ENCODE measurements around the gene DNAH10.

DNAH10 gene

DNA sequence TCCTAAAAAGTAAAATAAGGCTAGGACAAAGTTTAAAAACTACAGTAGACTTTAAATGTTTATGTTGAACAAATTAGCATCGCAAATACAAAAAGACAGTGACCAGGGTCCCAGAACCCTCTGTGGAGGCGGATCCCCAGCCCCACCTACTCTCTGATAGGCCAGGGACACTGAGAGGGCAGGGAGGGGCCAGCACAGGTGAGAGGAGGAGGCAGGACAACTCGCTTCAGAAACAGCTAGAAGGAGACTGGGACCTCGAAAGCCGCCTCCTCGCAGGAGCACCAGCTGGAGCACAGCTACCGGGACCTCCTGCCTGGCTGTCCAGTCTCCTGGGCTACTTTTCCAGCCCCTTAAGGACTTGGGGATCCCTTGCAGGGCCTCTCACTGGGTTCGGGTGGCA, 992 bp downstream of the DNAH10 start:
- Histone ChIP-seq H3K9me3 (ENCODE audit: insufficient read depth, low read depth, low read length) (no peaks in the 10 kb centered on the region), H3F3A (ENCODE audit: low read depth) (no peaks in the 10 kb centered on the region), H3K9me2 (replicated peaks; ENCODE audit: low read depth, low read length) (no peaks in the 10 kb centered on the region), H3K27me3 (ENCODE audit: insufficient read depth, low read length, poor library complexity, severe bottlenecking) (no peaks in the 10 kb centered on the region), H3K4me1 (ENCODE audit: insufficient read depth, low read length, poor library complexity, severe bottlenecking) (no peaks in the 10 kb centered on the region), H3K4me2 (ENCODE audit: low read depth, low read length, poor library complexity, severe bottlenecking) (no peak overlapping the region), H2AFZ (ENCODE audit: low read length) (no peak overlapping the region), H3K9ac (ENCODE audit: low read depth, low read length, poor library complexity, severe bottlenecking) (no peak overlapping the region), H4K20me1 (ENCODE audit: insufficient read depth, low read length, poor library complexity, severe bottlenecking) (no peaks in the 10 kb centered on the region), H3K4me3 (ENCODE audit: low read length, poor library complexity, severe bottlenecking) (no peak overlapping the region), H3K36me3 (ENCODE audit: insufficient read depth, low read length) (no peaks in the 10 kb centered on the region), H3K79me2 (ENCODE audit: insufficient read depth, low read length) (no peaks in the 10 kb centered on the region)
- TF ChIP-seq, protein P1, sequence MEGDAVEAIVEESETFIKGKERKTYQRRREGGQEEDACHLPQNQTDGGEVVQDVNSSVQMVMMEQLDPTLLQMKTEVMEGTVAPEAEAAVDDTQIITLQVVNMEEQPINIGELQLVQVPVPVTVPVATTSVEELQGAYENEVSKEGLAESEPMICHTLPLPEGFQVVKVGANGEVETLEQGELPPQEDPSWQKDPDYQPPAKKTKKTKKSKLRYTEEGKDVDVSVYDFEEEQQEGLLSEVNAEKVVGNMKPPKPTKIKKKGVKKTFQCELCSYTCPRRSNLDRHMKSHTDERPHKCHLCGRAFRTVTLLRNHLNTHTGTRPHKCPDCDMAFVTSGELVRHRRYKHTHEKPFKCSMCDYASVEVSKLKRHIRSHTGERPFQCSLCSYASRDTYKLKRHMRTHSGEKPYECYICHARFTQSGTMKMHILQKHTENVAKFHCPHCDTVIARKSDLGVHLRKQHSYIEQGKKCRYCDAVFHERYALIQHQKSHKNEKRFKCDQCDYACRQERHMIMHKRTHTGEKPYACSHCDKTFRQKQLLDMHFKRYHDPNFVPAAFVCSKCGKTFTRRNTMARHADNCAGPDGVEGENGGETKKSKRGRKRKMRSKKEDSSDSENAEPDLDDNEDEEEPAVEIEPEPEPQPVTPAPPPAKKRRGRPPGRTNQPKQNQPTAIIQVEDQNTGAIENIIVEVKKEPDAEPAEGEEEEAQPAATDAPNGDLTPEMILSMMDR (conservative IDR thresholded peaks at IDR 0.05; ENCODE audit: low read length): no peak
- TF ChIP-seq EZH2phosphoT487 (IDR thresholded peaks at IDR 0.05; ENCODE audit: borderline replicate concordance): no peak

DNA sequence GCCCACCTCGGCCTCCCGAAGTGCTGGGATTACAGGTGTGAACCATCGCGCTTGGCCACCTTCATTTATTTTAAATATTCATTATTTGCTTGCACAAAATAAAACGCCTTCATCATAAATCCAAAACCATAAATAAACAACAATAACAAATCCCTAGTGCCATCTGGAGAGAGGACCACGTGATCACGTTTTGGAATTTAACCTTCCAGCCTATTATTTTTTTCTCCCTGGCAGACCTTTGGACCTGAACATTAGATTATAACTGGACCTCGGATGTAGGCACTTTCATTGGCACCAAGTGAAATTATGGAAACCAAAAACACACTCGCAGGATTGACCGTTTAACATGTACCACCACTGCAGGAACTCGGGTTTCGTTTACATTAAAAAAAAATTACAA, 2.0 kb downstream of the DNAH10 start:
- Histone ChIP-seq H3K4me2 (ENCODE audit: low read depth, low read length, poor library complexity, severe bottlenecking) (no peak overlapping the region), H3K9ac (ENCODE audit: low read depth, low read length, poor library complexity, severe bottlenecking) (no peak overlapping the region), H3K79me2 (ENCODE audit: insufficient read depth, low read length) (no peaks in the 10 kb centered on the region), H3F3A (ENCODE audit: low read depth) (no peaks in the 10 kb centered on the region), H3K4me1 (ENCODE audit: insufficient read depth, low read length, poor library complexity, severe bottlenecking) (no peaks in the 10 kb centered on the region), H2AFZ (ENCODE audit: low read length) (no peak overlapping the region), H4K20me1 (ENCODE audit: insufficient read depth, low read length, poor library complexity, severe bottlenecking) (no peaks in the 10 kb centered on the region), H3K4me3 (ENCODE audit: low read length, poor library complexity, severe bottlenecking) (no peak overlapping the region), H3K9me2 (replicated peaks; ENCODE audit: low read depth, low read length) (no peaks in the 10 kb centered on the region), H3K27me3 (ENCODE audit: insufficient read depth, low read length, poor library complexity, severe bottlenecking) (no peaks in the 10 kb centered on the region), H3K9me3 (ENCODE audit: insufficient read depth, low read depth, low read length) (no peaks in the 10 kb centered on the region), H3K36me3 (ENCODE audit: insufficient read depth, low read length) (no peaks in the 10 kb centered on the region)
- TF ChIP-seq, protein P1 (conservative IDR thresholded peaks at IDR 0.05; ENCODE audit: low read length): no peak
- no peak for TF ChIP-seq EZH2phosphoT487 (IDR thresholded peaks at IDR 0.05; ENCODE audit: borderline replicate concordance)

DNA sequence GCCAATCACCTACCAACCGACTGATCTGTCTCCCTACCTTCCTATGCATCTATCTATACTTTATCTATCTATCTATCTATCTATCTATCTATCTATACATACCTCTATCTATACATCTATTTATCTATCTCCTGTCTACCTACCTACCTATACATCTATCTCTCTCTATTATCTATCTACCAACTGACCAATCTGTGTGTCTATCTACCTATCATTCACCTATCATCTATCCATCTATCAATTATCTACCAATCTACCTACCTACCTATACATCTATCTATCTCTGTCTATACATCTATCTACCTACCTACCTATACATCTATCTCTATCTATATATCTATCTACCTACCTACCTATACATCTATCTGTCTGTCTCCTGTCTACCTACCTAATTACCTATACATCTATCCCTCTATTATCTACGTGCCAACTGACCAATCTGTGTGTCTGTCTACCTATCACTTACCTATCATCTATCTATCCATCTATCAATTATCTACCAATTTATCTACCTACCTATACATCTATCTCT, 3.5 kb downstream of the DNAH10 start:
- Histone ChIP-seq H3K79me2 (ENCODE audit: insufficient read depth, low read length) (no peaks in the 10 kb centered on the region), H3F3A (ENCODE audit: low read depth) (no peaks in the 10 kb centered on the region), H3K9me2 (replicated peaks; ENCODE audit: low read depth, low read length) (no peaks in the 10 kb centered on the region), H2AFZ (ENCODE audit: low read length) (no peak overlapping the region), H3K4me1 (ENCODE audit: insufficient read depth, low read length, poor library complexity, severe bottlenecking) (no peaks in the 10 kb centered on the region), H3K4me2 (ENCODE audit: low read depth, low read length, poor library complexity, severe bottlenecking) (no peak overlapping the region), H4K20me1 (ENCODE audit: insufficient read depth, low read length, poor library complexity, severe bottlenecking) (no peaks in the 10 kb centered on the region), H3K36me3 (ENCODE audit: insufficient read depth, low read length) (no peaks in the 10 kb centered on the region), H3K4me3 (ENCODE audit: low read length, poor library complexity, severe bottlenecking) (no peak overlapping the region), H3K9ac (ENCODE audit: low read depth, low read length, poor library complexity, severe bottlenecking) (no peak overlapping the region), H3K27me3 (ENCODE audit: insufficient read depth, low read length, poor library complexity, severe bottlenecking) (no peaks in the 10 kb centered on the region), H3K9me3 (ENCODE audit: insufficient read depth, low read depth, low read length) (no peaks in the 10 kb centered on the region)
- TF ChIP-seq, protein P1 (conservative IDR thresholded peaks at IDR 0.05; ENCODE audit: low read length): no peak
- TF ChIP-seq EZH2phosphoT487 (IDR thresholded peaks at IDR 0.05; ENCODE audit: borderline replicate concordance): no peak

Measured in Loucy (cell line).